GM18520 (cell line): ENCODE measurements around the gene ARFGEF3.
"Not testable (repeated sequence)": the region's sequence is repeated elsewhere in the genome, so short reads cannot be mapped to it uniquely, and the experiment has no call there.

Experiments
- ATAC-seq: cut with Tn5 transposase; IDR thresholded peaks from one replicate; pipeline ENCODE4 v1.9.1; 2021; ENCODE audit not compliant: unreplicated experiment

ARFGEF3 gene

GRCh38 chr6:138267971-138268895 is 106.5 kb downstream of the ARFGEF3 start:
- ATAC-seq: no peak

DNA sequence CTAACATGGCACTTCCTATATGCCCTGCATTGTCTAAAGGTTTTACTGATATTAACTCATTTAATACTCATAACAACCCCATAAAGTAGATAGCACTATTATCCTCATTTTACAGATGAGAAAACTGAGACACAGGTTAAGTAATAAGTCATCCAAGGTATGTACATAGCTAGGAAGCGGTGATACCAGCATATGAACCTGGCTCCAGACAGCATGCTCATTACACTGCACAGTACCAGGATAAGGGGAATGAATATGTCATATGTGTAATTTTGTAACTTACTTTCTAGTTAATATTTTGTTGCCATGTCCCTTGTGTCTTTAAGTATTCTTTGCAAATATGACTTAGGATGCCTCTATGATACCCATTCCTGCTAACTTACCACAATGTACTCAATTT is 109.7 kb downstream of the ARFGEF3 start:
- no peak for ATAC-seq

- no peak for ATAC-seq
These were observed 111.0 kb downstream of the ARFGEF3 start for GRCh38 chr6:138272533-138273315.

DNA sequence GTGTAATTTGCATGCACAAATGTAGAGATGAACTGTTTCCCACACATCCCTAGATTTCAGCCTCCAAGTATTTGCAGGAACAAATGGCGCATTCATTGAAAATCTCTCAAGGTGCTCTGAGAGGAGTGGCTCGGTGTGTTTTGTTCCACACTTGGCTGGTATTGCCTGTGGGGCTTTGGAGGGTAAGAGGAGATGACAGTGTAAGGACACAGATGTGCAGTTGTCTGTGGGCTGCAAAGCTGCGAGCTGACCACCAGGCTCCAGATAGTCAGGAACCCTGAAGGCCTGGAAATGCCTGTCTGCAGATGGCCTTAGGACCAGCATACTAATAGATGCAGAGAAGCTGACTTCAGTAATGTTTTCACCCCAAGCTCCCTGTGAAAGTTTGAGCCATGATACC is 114.2 kb downstream of the ARFGEF3 start:
- no peak for ATAC-seq

DNA sequence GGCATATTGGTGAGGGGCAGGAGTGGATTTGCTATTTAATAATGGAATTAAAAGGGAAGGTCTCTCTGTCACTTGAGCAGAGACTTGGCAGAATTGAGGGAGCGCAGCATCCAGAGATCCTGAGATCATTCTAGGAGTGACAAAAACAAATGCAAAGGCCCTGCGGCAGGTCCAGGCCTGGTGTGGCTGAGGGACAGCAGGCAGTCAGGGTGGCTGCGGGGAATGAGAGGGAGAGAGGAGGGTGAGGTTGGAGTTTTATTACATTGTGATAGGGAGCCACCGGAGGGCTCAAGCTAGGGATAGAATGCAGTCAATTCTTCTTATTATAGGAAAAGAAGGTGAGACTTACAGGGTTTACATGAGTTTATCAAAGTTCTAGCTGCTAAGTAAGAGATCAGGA is 116.1 kb downstream of the ARFGEF3 start:
- no peak for ATAC-seq

DNA sequence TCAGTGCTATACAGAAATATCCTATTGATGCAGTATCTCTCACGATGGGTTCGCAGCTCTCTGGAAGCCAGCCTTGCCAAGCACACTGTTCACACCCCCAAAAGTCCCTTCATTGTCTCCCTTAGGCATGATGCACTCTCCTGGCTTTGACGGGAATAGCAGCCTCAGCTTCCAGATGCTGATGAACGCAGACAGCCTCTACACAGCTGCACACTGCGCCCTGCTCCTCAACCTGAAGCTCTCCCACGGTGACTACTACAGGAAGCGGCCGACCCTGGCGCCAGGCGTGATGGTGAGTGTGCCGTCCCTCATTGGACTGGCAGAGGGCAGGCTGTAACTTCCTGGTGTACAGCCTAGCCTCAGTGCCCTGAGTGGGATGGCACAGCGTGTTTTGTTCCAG is 116.6 kb downstream of the ARFGEF3 start:
- no peak for ATAC-seq

GRCh38 chr6:138285800-138286199 is 124.1 kb downstream of the ARFGEF3 start:
- ATAC-seq: no peak

- no peak for ATAC-seq
These were observed 125.0 kb downstream of the ARFGEF3 start for GRCh38 chr6:138286698-138287097.

- no peak for ATAC-seq
These were observed 125.6 kb downstream of the ARFGEF3 start for GRCh38 chr6:138287144-138287955.

DNA sequence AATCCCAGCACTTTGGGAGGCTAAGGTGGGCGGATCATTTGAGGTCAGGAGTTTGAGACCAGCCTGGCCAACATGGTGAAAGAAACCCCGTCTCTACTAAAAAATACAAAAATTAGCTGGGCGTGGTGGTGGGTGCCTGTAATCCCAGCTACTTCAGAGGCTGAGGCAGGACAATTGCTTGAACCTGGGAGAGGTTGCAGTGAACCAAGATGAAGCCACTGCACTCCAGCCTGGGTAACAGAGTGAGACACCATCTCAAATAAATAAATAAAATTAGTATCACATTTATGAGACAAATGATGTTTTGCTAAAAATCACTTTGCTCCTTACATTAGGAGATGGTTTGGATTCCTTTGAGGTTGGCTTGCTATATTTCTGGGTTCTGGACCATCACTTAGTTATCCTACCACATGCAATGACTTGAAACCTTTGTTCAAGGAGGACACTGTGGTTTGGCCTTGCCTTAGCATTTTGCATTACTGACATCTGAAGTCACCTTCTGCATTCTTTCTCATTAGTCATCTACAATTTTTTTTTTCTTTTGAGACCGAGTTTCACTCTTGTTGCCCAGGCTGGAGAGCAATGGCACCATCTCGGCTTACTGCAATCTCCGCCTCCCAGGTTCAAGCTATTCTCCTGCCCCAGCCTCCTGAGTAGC is 126.8 kb downstream of the ARFGEF3 start:
- not testable (repeated sequence) for ATAC-seq

GRCh38 chr6:138289739-138290138 is 128.0 kb downstream of the ARFGEF3 start:
- ATAC-seq: no peak

DNA sequence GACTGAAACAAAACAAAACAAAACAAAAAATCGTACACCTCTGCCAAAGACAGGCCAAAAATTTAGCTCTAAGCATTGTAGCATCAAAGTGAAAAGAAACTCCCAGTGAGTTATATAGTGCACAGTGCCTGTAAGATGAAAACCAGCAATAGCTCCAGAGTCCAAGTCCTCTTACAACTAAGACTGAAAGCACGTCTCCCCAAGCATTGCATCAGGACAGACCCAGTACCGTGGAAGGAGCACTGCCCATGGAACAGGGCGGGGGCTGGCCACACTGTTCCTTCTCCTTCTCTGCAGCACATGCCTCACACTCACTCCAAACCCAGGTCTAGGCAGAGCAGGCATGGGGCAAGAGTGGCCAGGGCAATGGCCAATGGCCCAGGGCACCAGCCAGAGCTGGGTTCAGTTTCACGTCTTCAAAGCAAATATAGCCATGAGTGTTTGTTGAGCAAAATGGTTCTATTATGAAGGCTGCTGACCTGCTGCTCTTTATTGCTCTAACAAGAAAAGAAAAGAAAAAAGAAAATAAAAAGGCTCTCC is 128.8 kb downstream of the ARFGEF3 start:
- no peak for ATAC-seq

DNA sequence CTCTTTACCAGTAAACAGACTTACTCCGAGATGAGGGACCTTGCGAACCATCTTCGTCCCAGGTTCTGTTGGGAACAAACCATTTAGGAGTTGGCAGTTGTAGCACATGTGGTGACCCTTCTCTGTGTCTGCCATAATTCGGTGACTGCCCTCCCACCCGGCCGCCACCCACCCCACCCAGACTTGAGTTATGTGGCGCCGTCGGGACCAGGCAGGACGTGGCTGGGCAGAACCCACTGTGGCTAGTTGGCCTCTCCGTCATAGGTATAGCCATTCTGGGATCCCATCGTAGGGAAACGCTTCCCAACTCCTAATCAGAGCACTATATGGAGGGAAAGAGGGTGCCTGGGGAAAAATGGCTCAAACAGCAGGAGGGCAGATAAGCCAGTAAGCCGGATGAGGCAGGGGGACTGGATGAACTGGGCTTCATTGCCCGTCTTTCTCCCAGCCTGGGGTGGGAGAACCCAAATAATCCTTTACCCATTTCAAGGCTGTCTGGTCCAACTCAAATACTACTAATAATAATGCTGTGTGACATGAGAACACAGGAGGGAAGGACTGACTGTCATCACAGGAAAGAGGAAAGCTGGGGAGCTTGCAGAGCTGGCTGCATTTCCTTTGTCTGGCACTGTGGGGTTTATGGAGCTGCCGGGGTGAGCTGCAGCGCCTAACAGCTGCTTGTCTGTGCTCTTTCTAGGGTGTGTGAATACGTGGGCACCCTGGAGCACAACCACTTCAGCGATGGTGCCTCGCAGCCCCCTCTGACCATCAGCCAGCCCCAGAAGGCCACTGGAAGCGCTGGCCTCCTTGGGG is 129.5 kb downstream of the ARFGEF3 start:
- no peak for ATAC-seq

- no peak for ATAC-seq
These were observed 130.1 kb downstream of the ARFGEF3 start for GRCh38 chr6:138291849-138292181.

- ATAC-seq: no peak
These were observed 130.7 kb downstream of the ARFGEF3 start for GRCh38 chr6:138292482-138292881.

- ATAC-seq: no peak
These were observed 132.0 kb downstream of the ARFGEF3 start for GRCh38 chr6:138293428-138294395.

- ATAC-seq: no peak
These were observed 134.6 kb downstream of the ARFGEF3 start for GRCh38 chr6:138296381-138296780.

DNA sequence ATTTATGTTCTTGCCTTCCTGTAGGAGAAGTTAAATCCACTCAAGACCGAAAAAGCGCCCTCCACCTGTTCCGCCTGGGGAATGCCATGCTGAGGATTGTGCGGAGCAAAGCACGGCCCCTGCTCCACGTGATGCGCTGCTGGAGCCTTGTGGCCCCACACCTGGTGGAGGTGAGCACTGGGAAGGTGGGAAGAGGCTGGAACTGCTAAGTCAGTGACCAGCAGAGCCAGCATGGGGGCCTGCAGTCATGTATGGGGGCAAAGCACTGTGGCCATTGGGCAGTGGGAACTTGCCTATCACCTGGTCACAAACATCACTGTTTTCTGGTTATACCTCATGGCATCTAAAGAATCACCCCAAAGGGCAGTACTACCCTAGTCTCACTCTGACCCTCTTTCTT is 135.0 kb downstream of the ARFGEF3 start:
- ATAC-seq: no peak
